Left renal pelvis (tissue), 4 donors: ENCODE data around the gene LUC7L3. TPM values are rescaled to one million over a fixed set of nuclear protein-coding genes. Genes with fewer than 3 reads are reported as not detected.
A peak's percentile ranks its signal among the peaks of the same experiment; 100 is the strongest.

Experiments used
- DNase-seq, 4 donors: peaks; one replicate each; pipeline ENCODE4 v3.0.0-alpha.2; 2013; ENCODE audit warnings: low read depth in 4 of 4, low spot score in 3 of 4
- polyA plus RNA-seq, 4 donors: library from polyadenylated mRNA; unstranded; fragments of 120-200 nt; gene quantifications; one replicate each; pipeline ENCODE4 v1.2.1, GENCODE V29; 2013; ENCODE audit not compliant: insufficient read length in 4 of 4

Gene LUC7L3
- polyA plus RNA-seq, 4 donors = 490 to 744 (median 572) TPM

- DNase-seq = no peak
Observed at GRCh38 chr17:50685691-50686493, 33.5 kb upstream of the LUC7L3 start.

GRCh38 chr17:50686494-50687199, 32.8 kb upstream of the LUC7L3 start:
- DNase-seq = no peak

GRCh38 chr17:50687200-50688066, 32.0 kb upstream of the LUC7L3 start:
- DNase-seq = no peak

GRCh38 chr17:50688245-50688644, 31.2 kb upstream of the LUC7L3 start:
- DNase-seq = no peak

GRCh38 chr17:50689251-50689650, 30.2 kb upstream of the LUC7L3 start:
- no peak for DNase-seq

GRCh38 chr17:50689956-50690886, 29.2 kb upstream of the LUC7L3 start:
- DNase-seq = no peak

- DNase-seq = no peak
Observed at GRCh38 chr17:50690887-50691549, 28.4 kb upstream of the LUC7L3 start.

GRCh38 chr17:50691550-50692447, 27.6 kb upstream of the LUC7L3 start:
- DNase-seq = no peak

GRCh38 chr17:50692448-50693035, 26.9 kb upstream of the LUC7L3 start:
- DNase-seq = no peak

- DNase-seq = no peak
Observed at GRCh38 chr17:50693036-50693682, 26.2 kb upstream of the LUC7L3 start.

- DNase-seq = no peak
Observed at GRCh38 chr17:50696365-50696879, 23.0 kb upstream of the LUC7L3 start.

- DNase-seq = no peak
Observed at GRCh38 chr17:50697062-50697461, 22.3 kb upstream of the LUC7L3 start.

GRCh38 chr17:50697663-50698272, 21.6 kb upstream of the LUC7L3 start:
- DNase-seq = no peak

- DNase-seq = no peak
Observed at GRCh38 chr17:50699410-50699809, 20.0 kb upstream of the LUC7L3 start.

GRCh38 chr17:50703162-50703561, 16.2 kb upstream of the LUC7L3 start:
- DNase-seq = no peak

- DNase-seq = peak in 3 of 4 donors; percentile 77 to 80 (median 78)
Observed at GRCh38 chr17:50707289-50708049, 11.9 kb upstream of the LUC7L3 start, which contains the start of gene ANKRD40. Gene ANKRD40, minus strand, starts transcription at chr17:50707914. Its CDS starts 260 bp downstream, at chr17:50707654.
